Neuronal stem cell (in vitro differentiated cells): Measurements from ENCODE around the gene HLA-DQA2.
A peak's percentile ranks its signal among the peaks of the same experiment; 100 is the strongest.
"Not testable (repeated sequence)": the region's sequence is repeated elsewhere in the genome, so short reads cannot be mapped to it uniquely, and the experiment has no call there.

Experiments used
- DNase-seq: peaks from one replicate; pipeline ENCODE4 v3.0.0-alpha.2; 2013; ENCODE audit warnings: low spot score
- H2AFZ ChIP-seq: one replicate; pipeline ENCODE4 v1.6.1; 2013; ENCODE audit warnings: mild to moderate bottlenecking, low read length, inconsistent platforms
- H2AK5ac ChIP-seq: 2 replicates; pipeline ENCODE4 v1.6.1; 2013; ENCODE audit warnings: low read depth, mild to moderate bottlenecking, inconsistent platforms, low read length, moderate library complexity, mixed read lengths
- H2BK120ac ChIP-seq: 2 replicates; pipeline ENCODE4 v1.6.1; 2013; ENCODE audit warnings: low read depth, mild to moderate bottlenecking, inconsistent platforms, low read length, moderate library complexity, mixed read lengths
- H2BK12ac ChIP-seq: one replicate; pipeline ENCODE4 v1.6.1; 2013; ENCODE audit warnings: low read length, inconsistent platforms
- H2BK15ac ChIP-seq: 2 replicates; pipeline ENCODE4 v1.6.1; 2013; ENCODE audit warnings: mild to moderate bottlenecking, low read length, inconsistent platforms, mixed read lengths
- H2BK5ac ChIP-seq: one replicate; pipeline ENCODE4 v1.6.1; 2013; ENCODE audit warnings: inconsistent platforms, mild to moderate bottlenecking, low read length, moderate library complexity
- H3K14ac ChIP-seq: one replicate; pipeline ENCODE4 v1.6.1; 2013; ENCODE audit warnings: low read length, inconsistent platforms
- H3K18ac ChIP-seq: 2 replicates; pipeline ENCODE4 v1.6.1; 2013; ENCODE audit warnings: low read length, inconsistent platforms
- H3K23ac ChIP-seq: 2 replicates; pipeline ENCODE4 v1.6.1; 2013; ENCODE audit warnings: low read depth, mild to moderate bottlenecking, mixed read lengths, low read length, inconsistent platforms; ENCODE audit not compliant: poor library complexity
- H3K27ac ChIP-seq: replicated peaks from 3 replicates; pipeline ENCODE4 v1.5.1; 2013; ENCODE audit warnings: low read length, inconsistent platforms
- H3K27me3 ChIP-seq, 3 experiments: 2 replicates each; pipeline ENCODE4 v1.6.1; 2013; ENCODE audit warnings: low read length in 3 of 3, mild to moderate bottlenecking in 2 of 3, inconsistent platforms in 1 of 3, low read depth in 1 of 3, mixed read lengths in 1 of 3, moderate library complexity in 1 of 3; ENCODE audit not compliant: control insufficient read depth in 3 of 3, insufficient read depth in 3 of 3
- H3K36me3 ChIP-seq, 2 donors: replicated peaks in 1 of 2; 2 replicates each; pipeline ENCODE4 v1.6.1; 2013; ENCODE audit warnings: low read length in 2 of 2; ENCODE audit not compliant: control insufficient read depth in 2 of 2, insufficient read depth in 2 of 2
- H3K4ac ChIP-seq: 2 replicates; pipeline ENCODE4 v1.6.1; 2013; ENCODE audit warnings: inconsistent platforms, mild to moderate bottlenecking, low read length, moderate library complexity
- H3K4me1 ChIP-seq, 2 donors: 1 replicate in 1 of 2; 2 replicates in 1 of 2; pipeline ENCODE4 v1.6.1; 2013; ENCODE audit warnings: low read length in 2 of 2, low read depth in 1 of 2; ENCODE audit not compliant: control insufficient read depth in 2 of 2, insufficient read depth in 1 of 2
- H3K4me2 ChIP-seq: one replicate; pipeline ENCODE4 v1.6.1; 2013; ENCODE audit warnings: mild to moderate bottlenecking, low read length, inconsistent platforms; ENCODE audit not compliant: insufficient read depth, poor library complexity, severe bottlenecking
- H3K4me3 ChIP-seq, 2 donors: 2 replicates each; pipeline ENCODE4 v1.5.1; 2013; ENCODE audit warnings: low read length in 2 of 2, mild to moderate bottlenecking in 2 of 2, inconsistent platforms in 1 of 2, moderate library complexity in 1 of 2
- H3K79me1 ChIP-seq: one replicate; pipeline ENCODE4 v1.6.1; 2013; ENCODE audit warnings: low read depth, mild to moderate bottlenecking, inconsistent platforms, low read length, moderate library complexity
- H3K9ac ChIP-seq: one replicate; pipeline ENCODE4 v1.6.1; 2013; ENCODE audit warnings: mild to moderate bottlenecking, low read depth, low read length, inconsistent platforms; ENCODE audit not compliant: poor library complexity
- H3K9me3 ChIP-seq, 2 donors: replicated peaks in 1 of 2; 2 replicates each; pipeline versions ENCODE3 to v1.6.1; 2013; ENCODE audit warnings: low read length in 2 of 2, mild to moderate bottlenecking in 2 of 2, inconsistent platforms in 1 of 2, low read depth in 1 of 2, mixed read lengths in 1 of 2, moderate library complexity in 1 of 2; ENCODE audit not compliant: control insufficient read depth in 2 of 2, insufficient read depth in 1 of 2
- H4K8ac ChIP-seq: one replicate; pipeline ENCODE4 v1.6.1; 2013; ENCODE audit warnings: low read depth, mild to moderate bottlenecking, inconsistent platforms, low read length, moderate library complexity
- H4K91ac ChIP-seq: one replicate; pipeline ENCODE4 v1.6.1; 2013; ENCODE audit warnings: low read length, low read depth, mild to moderate bottlenecking, inconsistent platforms; ENCODE audit not compliant: poor library complexity
- WGBS, 2 donors: extraction: QIAGEN DNeasy Blood & Tissue Kit; methylation state at CpG; one replicate each; pipeline ENCODE4 v1.1.7; 2013; ENCODE audit warnings: missing lambda C conversion rate in 2 of 2, mixed read lengths in 1 of 2; ENCODE audit not compliant: insufficient read length in 2 of 2, insufficient replicate concordance in 1 of 2; ENCODE audit errors: extremely low coverage in 2 of 2; 5-methylcytosine and 5-hydroxymethylcytosine counted together

Gene HLA-DQA2

GRCh38 chr6:32782923-32783322 lies 41.7 kb downstream of the HLA-DQA2 start:
- H3K79me1 ChIP-seq, H2AK5ac ChIP-seq, H2BK120ac ChIP-seq, H3K4ac ChIP-seq, H4K91ac ChIP-seq, DNase-seq, H3K18ac ChIP-seq, H3K4me1 ChIP-seq, H3K27ac ChIP-seq, H2AFZ ChIP-seq, H3K4me2 ChIP-seq, H4K8ac ChIP-seq, H2BK15ac ChIP-seq, H3K9me3 ChIP-seq, H3K36me3 ChIP-seq, H2BK12ac ChIP-seq, H3K4me3 ChIP-seq, H3K27me3 ChIP-seq, H3K23ac ChIP-seq, H3K14ac ChIP-seq, H2BK5ac ChIP-seq, H3K9ac ChIP-seq: not testable (repeated sequence)

GRCh38 chr6:32785781-32786533 lies 44.8 kb downstream of the HLA-DQA2 start:
- Histone ChIP-seq H3K36me3 (no peaks in the 10 kb centered on the region), H3K4me3 (no peak overlapping the region), H3K27me3 (peaks cover 0 to 3% (median 0%) of the 10 kb centered on the region in 3 experiments), H2AK5ac (no peak overlapping the region), H2AFZ (no peak overlapping the region), H3K23ac (no peak overlapping the region), H3K4me1 (no peaks in the 10 kb centered on the region), H3K18ac (no peak overlapping the region), H2BK120ac (no peak overlapping the region), H4K8ac (no peak overlapping the region), H2BK12ac (no peak overlapping the region), H3K4me2 (no peak overlapping the region), H2BK5ac (no peak overlapping the region), H3K4ac (no peak overlapping the region), H2BK15ac (no peak overlapping the region), H3K14ac (no peak overlapping the region), H3K79me1 (no peaks in the 10 kb centered on the region), H3K9me3 (no peaks in the 10 kb centered on the region), H3K9ac (no peak overlapping the region), H3K27ac (no peak overlapping the region), H4K91ac (no peak overlapping the region)
- DNase-seq = peak; percentile 48
- WGBS, 2 donors = no CpG with 5 or more reads among the region's 5 CpGs

- H4K91ac ChIP-seq = no peak overlapping the region
- H3K36me3 ChIP-seq = no peaks in the 10 kb centered on the region
- no peak for DNase-seq
- H3K4ac ChIP-seq = no peak overlapping the region
- H2BK15ac ChIP-seq = no peak overlapping the region
- H2BK120ac ChIP-seq = no peak overlapping the region
- no peaks in the 10 kb centered on the region for H3K79me1 ChIP-seq
- no peaks in the 10 kb centered on the region for H3K9me3 ChIP-seq
- H3K27me3 ChIP-seq = peaks cover 0 to 25% (median 0%) of the 10 kb centered on the region in 3 experiments
- no CpG with 5 or more reads among the region's 2 CpGs for WGBS, 2 donors
- H2BK5ac ChIP-seq = no peak overlapping the region
- H2AK5ac ChIP-seq = no peak overlapping the region
- no peak overlapping the region for H4K8ac ChIP-seq
- no peak overlapping the region for H3K14ac ChIP-seq
- H3K4me2 ChIP-seq = no peak overlapping the region
- no peak overlapping the region for H3K4me3 ChIP-seq
- H2BK12ac ChIP-seq = no peak overlapping the region
- H3K18ac ChIP-seq = no peak overlapping the region
- no peak overlapping the region for H3K23ac ChIP-seq
- H3K27ac ChIP-seq = no peak overlapping the region
- H3K9ac ChIP-seq = no peak overlapping the region
- no peaks in the 10 kb centered on the region for H3K4me1 ChIP-seq
- H2AFZ ChIP-seq = no peak overlapping the region
These were observed 49.1 kb downstream of the HLA-DQA2 start for GRCh38 chr6:32790306-32790705.

- H3K4me1 ChIP-seq = peaks cover 0 to 1% of the 10 kb centered on the region in 2 donors
- no peaks in the 10 kb centered on the region for H3K79me1 ChIP-seq
- no peaks in the 10 kb centered on the region for H3K9me3 ChIP-seq
- H3K4ac ChIP-seq = no peak overlapping the region
- no peak overlapping the region for H3K23ac ChIP-seq
- no peak overlapping the region for H2BK5ac ChIP-seq
- H2AFZ ChIP-seq = no peak overlapping the region
- no peak overlapping the region for H2AK5ac ChIP-seq
- H3K36me3 ChIP-seq = no peaks in the 10 kb centered on the region
- H4K91ac ChIP-seq = no peak overlapping the region
- no peak overlapping the region for H2BK12ac ChIP-seq
- H2BK120ac ChIP-seq = no peak overlapping the region
- WGBS, 2 donors = no CpG with 5 or more reads among the region's 3 CpGs
- H3K18ac ChIP-seq = no peak overlapping the region
- H3K27ac ChIP-seq = no peak overlapping the region
- no peak overlapping the region for H3K14ac ChIP-seq
- H3K9ac ChIP-seq = no peak overlapping the region
- H3K27me3 ChIP-seq = peaks cover 0 to 28% (median 2%) of the 10 kb centered on the region in 3 experiments
- no peak overlapping the region for H2BK15ac ChIP-seq
- no peak overlapping the region for H3K4me3 ChIP-seq
- DNase-seq = no peak
- no peak overlapping the region for H4K8ac ChIP-seq
- H3K4me2 ChIP-seq = no peak overlapping the region
These were observed 51.8 kb downstream of the HLA-DQA2 start for GRCh38 chr6:32792901-32793435.
